ENCODE results near the gene CBR1.
"Not testable (repeated sequence)": the region's sequence is repeated elsewhere in the genome, so short reads cannot be mapped to it uniquely, and the experiment has no call there.

Gene CBR1

GRCh38 chr21:36048357-36048756, 21.5 kb upstream of the CBR1 start:
- DNase-seq (ENCODE audit: low spot score) (no peak), FAIRE-seq (no peak)

GRCh38 chr21:36052860-36053714, 16.7 kb upstream of the CBR1 start:
- DNase-seq (ENCODE audit: low spot score) (no peak), FAIRE-seq (no peak)

GRCh38 chr21:36053715-36054062, 16.1 kb upstream of the CBR1 start:
- FAIRE-seq (no peak), DNase-seq (ENCODE audit: low spot score) (no peak)

- no peak for DNase-seq (ENCODE audit: low spot score)
- FAIRE-seq, result no peak
Observed at GRCh38 chr21:36055551-36055950, 14.3 kb upstream of the CBR1 start.

- DNase-seq (ENCODE audit: low spot score) (peak; percentile 7), FAIRE-seq (no peak)
Observed at GRCh38 chr21:36059823-36060158, 10.0 kb upstream of the CBR1 start.

GRCh38 chr21:36060159-36060921, 9.5 kb upstream of the CBR1 start, which contains the start of gene SETD4:
TSS of gene SETD4 (minus strand) at chr21:36060526. CDS start at chr21:36058888, 1,638 bp downstream.
- DNase-seq (ENCODE audit: low spot score) (peak; percentile 87), FAIRE-seq (no peak)

- no peak for DNase-seq (ENCODE audit: low spot score)
Observed at GRCh38 chr21:36061445-36061844, 8.4 kb upstream of the CBR1 start.

GRCh38 chr21:36063375-36064084, 6.3 kb upstream of the CBR1 start:
- no peak for DNase-seq (ENCODE audit: low spot score)
- FAIRE-seq, result no peak

More at GRCh38 chr21:36061445-36061844, 8.4 kb upstream of the CBR1 start:
- no peak for FAIRE-seq

- FAIRE-seq (no peak), DNase-seq (ENCODE audit: low spot score) (no peak)
Observed at GRCh38 chr21:36064085-36064460, 5.8 kb upstream of the CBR1 start.

GRCh38 chr21:36065497-36066036, 4.3 kb upstream of the CBR1 start:
- DNase-seq (ENCODE audit: low spot score) (no peak), FAIRE-seq (no peak)

GRCh38 chr21:36068748-36069398, 951 bp upstream of the CBR1 start:
- DNase-seq (ENCODE audit: low spot score), result no peak
- FAIRE-seq, result no peak

GRCh38 chr21:36070999-36071398, 1.2 kb downstream of the CBR1 start:
- DNase-seq (ENCODE audit: low spot score), result no peak
- no peak for FAIRE-seq

- FAIRE-seq, result no peak
- no peak for DNase-seq (ENCODE audit: low spot score)
Observed at GRCh38 chr21:36072453-36073162, 2.8 kb downstream of the CBR1 start.

- FAIRE-seq, result no peak
- DNase-seq (ENCODE audit: low spot score), result no peak
Observed at GRCh38 chr21:36073181-36073580, 3.4 kb downstream of the CBR1 start.

- FAIRE-seq; DNase-seq (ENCODE audit: low spot score): not testable (repeated sequence)
Observed at GRCh38 chr21:36073911-36074310, 4.1 kb downstream of the CBR1 start.

- DNase-seq (ENCODE audit: low spot score) (no peak), FAIRE-seq (no peak)
Observed at GRCh38 chr21:36075171-36075570, 5.3 kb downstream of the CBR1 start.

GRCh38 chr21:36075953-36076352, 6.1 kb downstream of the CBR1 start:
- DNase-seq (ENCODE audit: low spot score), result no peak
- no peak for FAIRE-seq

GRCh38 chr21:36076878-36077655, 7.2 kb downstream of the CBR1 start:
- no peak for FAIRE-seq
- no peak for DNase-seq (ENCODE audit: low spot score)

- FAIRE-seq (no peak), DNase-seq (ENCODE audit: low spot score) (no peak)
Observed at GRCh38 chr21:36077758-36078157, 7.9 kb downstream of the CBR1 start.
